DND-41 (cell line): ENCODE results near the gene LMX1A.

ENCODE experiments used
- ATAC-seq: fragments of 200-7000 bp; cut with Tn5 transposase; 3 replicates; pipeline ENCODE4 v1.9.1; 2021; ENCODE audit warnings: low read depth; ENCODE audit not compliant: insufficient read depth
- DNase-seq: peaks from one replicate; pipeline ENCODE4 v3.0.0-alpha.2; 2020
- H2AFZ ChIP-seq: 2 replicates; pipeline ENCODE4 v1.6.0; 2012; ENCODE audit warnings: low read depth, low read length
- H3K27ac ChIP-seq: 2 replicates; pipeline ENCODE4 v1.5.1; 2012; ENCODE audit warnings: low read length, inconsistent platforms
- H3K27me3 ChIP-seq: fragments of 200-600 bp; sonication (generic); 2 replicates; pipeline ENCODE4 v1.6.0; 2012; ENCODE audit warnings: low read length, mild to moderate bottlenecking, inconsistent platforms; ENCODE audit not compliant: insufficient read depth, poor library complexity
- H3K36me3 ChIP-seq: 2 replicates; pipeline ENCODE4 v1.5.1; 2012; ENCODE audit warnings: low read length, inconsistent platforms; ENCODE audit not compliant: insufficient read depth
- H3K4me1 ChIP-seq: 2 replicates; pipeline ENCODE4 v1.5.1; 2012; ENCODE audit warnings: mild to moderate bottlenecking, low read length; ENCODE audit not compliant: insufficient read depth
- H3K4me2 ChIP-seq: 2 replicates; pipeline ENCODE4 v1.6.0; 2012; ENCODE audit warnings: mild to moderate bottlenecking, moderate library complexity, low read length, inconsistent platforms; ENCODE audit not compliant: insufficient read depth
- H3K4me3 ChIP-seq, 2 experiments: fragments of 200-600 bp in 1 of 2; shearing (Covaris generic) in 1 of 2; 2 replicates each; pipeline ENCODE4 v1.5.1; 2012 to 2016; ENCODE audit warnings: inconsistent platforms in 2 of 2, low read length in 2 of 2, mild to moderate bottlenecking in 2 of 2, low read depth in 1 of 2, moderate library complexity in 1 of 2
- H3K79me2 ChIP-seq: 2 replicates; pipeline ENCODE4 v1.6.0; 2012; ENCODE audit warnings: low read length, inconsistent platforms; ENCODE audit not compliant: insufficient read depth
- H3K9ac ChIP-seq: 2 replicates; pipeline ENCODE4 v1.6.0; 2012; ENCODE audit warnings: low read depth, mild to moderate bottlenecking, inconsistent platforms, low read length, moderate library complexity
- H3K9me3 ChIP-seq: 2 replicates; pipeline ENCODE4 v1.5.1; 2012; ENCODE audit warnings: low read length, moderate library complexity, mild to moderate bottlenecking, inconsistent platforms; ENCODE audit not compliant: insufficient read depth, severe bottlenecking
- H4K20me1 ChIP-seq: 2 replicates; pipeline ENCODE4 v1.6.0; 2012; ENCODE audit warnings: low read length; ENCODE audit not compliant: insufficient read depth
- EZH2 ChIP-seq: IDR thresholded peaks from 3 replicates; pipeline ENCODE4 v1.6.1; 2012; ENCODE audit warnings: borderline replicate concordance, low read depth, mild to moderate bottlenecking, moderate library complexity, low read length, inconsistent platforms; ENCODE audit not compliant: severe bottlenecking
- TF ChIP-seq, protein P1 (sequence below): IDR thresholded peaks from 2 replicates; pipeline ENCODE4 v1.5.1; 2012; ENCODE audit warnings: borderline replicate concordance, low read length, moderate library complexity, mild to moderate bottlenecking; ENCODE audit not compliant: poor library complexity, severe bottlenecking; ENCODE audit errors: extremely low read depth

LMX1A gene

GRCh38 chr1:165353731-165354671, 2.5 kb downstream of the LMX1A start:
- no peaks in the 10 kb centered on the region for H3K36me3 ChIP-seq
- TF ChIP-seq EZH2, result no peak
- TF ChIP-seq, protein P1, sequence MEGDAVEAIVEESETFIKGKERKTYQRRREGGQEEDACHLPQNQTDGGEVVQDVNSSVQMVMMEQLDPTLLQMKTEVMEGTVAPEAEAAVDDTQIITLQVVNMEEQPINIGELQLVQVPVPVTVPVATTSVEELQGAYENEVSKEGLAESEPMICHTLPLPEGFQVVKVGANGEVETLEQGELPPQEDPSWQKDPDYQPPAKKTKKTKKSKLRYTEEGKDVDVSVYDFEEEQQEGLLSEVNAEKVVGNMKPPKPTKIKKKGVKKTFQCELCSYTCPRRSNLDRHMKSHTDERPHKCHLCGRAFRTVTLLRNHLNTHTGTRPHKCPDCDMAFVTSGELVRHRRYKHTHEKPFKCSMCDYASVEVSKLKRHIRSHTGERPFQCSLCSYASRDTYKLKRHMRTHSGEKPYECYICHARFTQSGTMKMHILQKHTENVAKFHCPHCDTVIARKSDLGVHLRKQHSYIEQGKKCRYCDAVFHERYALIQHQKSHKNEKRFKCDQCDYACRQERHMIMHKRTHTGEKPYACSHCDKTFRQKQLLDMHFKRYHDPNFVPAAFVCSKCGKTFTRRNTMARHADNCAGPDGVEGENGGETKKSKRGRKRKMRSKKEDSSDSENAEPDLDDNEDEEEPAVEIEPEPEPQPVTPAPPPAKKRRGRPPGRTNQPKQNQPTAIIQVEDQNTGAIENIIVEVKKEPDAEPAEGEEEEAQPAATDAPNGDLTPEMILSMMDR, result no peak
- no peaks in the 10 kb centered on the region for H3K79me2 ChIP-seq
- DNase-seq (no peak), ATAC-seq (no peak)
- no peaks in the 10 kb centered on the region for H4K20me1 ChIP-seq
- no peak overlapping the region for H3K4me2 ChIP-seq
- H3K27me3 ChIP-seq, result peaks cover 11% of the 10 kb centered on the region
- H3K27ac ChIP-seq, result no peak overlapping the region
- no peaks in the 10 kb centered on the region for H3K9me3 ChIP-seq
- no peak overlapping the region for H2AFZ ChIP-seq
- no peaks in the 10 kb centered on the region for H3K4me1 ChIP-seq
- H3K4me3 ChIP-seq, result no peak overlapping the region
- no peak overlapping the region for H3K9ac ChIP-seq

DNA sequence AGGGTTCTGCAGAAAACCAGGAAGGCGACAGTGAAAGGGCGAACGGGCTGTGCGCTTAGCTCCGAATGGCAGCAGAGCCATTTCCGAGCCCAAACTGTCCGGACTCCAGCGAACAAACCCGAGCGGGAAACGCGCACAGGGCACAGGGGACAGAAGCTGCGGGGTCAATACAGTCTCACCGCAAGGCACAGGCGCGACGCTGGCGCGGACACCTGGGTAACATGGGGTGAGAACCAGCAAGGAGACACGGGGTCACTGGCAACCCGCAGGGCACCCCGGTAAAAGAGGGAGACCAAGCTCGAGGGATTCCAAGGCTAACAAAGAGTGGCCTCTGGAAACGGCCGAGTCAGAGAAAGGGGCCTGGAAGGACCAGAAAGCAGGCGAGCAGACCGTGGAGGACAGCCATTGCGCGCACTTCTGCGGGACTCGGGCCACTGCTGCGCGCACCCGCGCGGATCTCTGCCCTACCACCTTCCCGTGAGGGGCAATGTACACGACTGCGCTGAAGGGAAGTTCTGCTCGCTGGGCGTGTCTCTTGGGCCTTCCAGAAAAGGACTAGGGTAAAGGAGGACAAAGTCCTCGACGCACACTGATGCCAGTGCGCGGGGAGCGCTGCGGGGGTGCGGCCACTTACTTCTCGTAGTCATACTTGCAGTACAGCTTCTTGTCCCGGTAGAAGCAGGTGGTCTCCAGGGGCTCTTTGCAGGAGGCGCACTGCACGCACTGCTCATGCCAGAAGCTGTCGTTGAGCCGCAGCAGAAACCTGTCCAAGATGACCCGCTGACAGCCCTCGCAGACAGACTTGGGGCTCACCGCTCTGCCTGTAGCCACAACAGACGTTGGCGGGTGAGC, 3.8 kb downstream of the LMX1A start:
- Histone ChIP-seq H3K9me3 (no peaks in the 10 kb centered on the region), H3K4me3 (no peak overlapping the region), H2AFZ (no peak overlapping the region), H3K27me3 (peaks cover 16% of the 10 kb centered on the region), H3K4me2 (no peak overlapping the region), H4K20me1 (no peaks in the 10 kb centered on the region), H3K79me2 (no peaks in the 10 kb centered on the region), H3K27ac (no peak overlapping the region), H3K4me1 (no peaks in the 10 kb centered on the region), H3K36me3 (no peaks in the 10 kb centered on the region), H3K9ac (no peak overlapping the region)
- ATAC-seq, result no peak
- no peak for DNase-seq
- TF ChIP-seq, protein P1, result no peak
- TF ChIP-seq EZH2, result no peak

DNA sequence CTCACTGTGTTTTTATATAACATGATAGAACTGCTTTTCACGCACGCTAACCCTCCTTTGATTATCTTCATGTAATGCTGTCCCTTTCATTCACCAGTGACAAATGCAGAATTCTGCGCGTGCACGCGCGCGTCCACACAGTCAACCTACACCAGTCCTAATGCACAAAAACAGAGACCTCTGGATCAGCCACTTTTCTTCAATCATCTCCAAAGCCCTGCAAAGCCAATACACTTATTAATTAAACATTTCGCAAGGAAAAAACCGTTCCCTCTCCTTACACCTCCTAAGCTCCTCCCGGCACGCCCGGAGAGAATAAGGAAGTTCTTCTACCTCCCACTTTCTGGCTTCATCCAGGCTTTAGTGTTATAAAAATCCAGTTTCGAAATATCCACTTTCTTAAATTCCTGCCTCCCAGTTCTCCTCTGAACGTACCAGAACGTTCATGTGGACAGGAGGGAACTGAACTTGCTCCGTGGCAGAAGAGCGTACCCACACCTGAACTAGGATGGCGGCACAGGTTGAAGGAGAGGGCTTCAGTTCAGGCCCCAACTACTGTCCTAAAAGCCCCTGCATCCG, 4.6 kb downstream of the LMX1A start:
- no peak overlapping the region for H3K9ac ChIP-seq
- H2AFZ ChIP-seq, result no peak overlapping the region

More for the DNA sequence above, 4.6 kb downstream of the LMX1A start:
- Histone ChIP-seq H3K4me1 (no peaks in the 10 kb centered on the region), H3K9me3 (no peaks in the 10 kb centered on the region), H3K79me2 (no peaks in the 10 kb centered on the region), H3K36me3 (no peaks in the 10 kb centered on the region), H3K27ac (no peak overlapping the region), H3K4me2 (no peak overlapping the region), H4K20me1 (no peaks in the 10 kb centered on the region), H3K4me3 (no peak overlapping the region), H3K27me3 (peaks cover 22% of the 10 kb centered on the region)
- ATAC-seq, result no peak
- no peak for DNase-seq
- TF ChIP-seq, protein P1, result no peak
- TF ChIP-seq EZH2, result no peak
